Body of pancreas (tissue), 4 donors: ENCODE results near the gene CCDC33.

Experiments
- CTCF ChIP-seq, 7 experiments: fragments of 450-650 bp in 4 of 7; fragments of 200-600 bp in 3 of 7; sonication (generic) in 3 of 7; IDR thresholded peaks; one replicate each; pipeline ENCODE4 v1.5.1; 2016 to 2019; ENCODE audit warnings: antibody characterized with exemption in 7 of 7
- POLR2A ChIP-seq, 3 donors: fragments of 450-650 bp; IDR thresholded peaks; one replicate each; pipeline ENCODE4 v1.6.1; 2016; ENCODE audit warnings: antibody characterized with exemption in 3 of 3, mild to moderate bottlenecking in 2 of 3

- TF ChIP-seq CTCF (IDR thresholded peaks at IDR 0.05) (no peak), POLR2A (IDR thresholded peaks at IDR 0.05) (no peak)
These were observed 17.2 kb downstream of the CCDC33 start for GRCh38 chr15:74253211-74253921.
